PC-3 (cell line): ENCODE data around the gene BACH2. TPM values are rescaled to one million over a fixed set of nuclear protein-coding genes. Genes with fewer than 3 reads are reported as not detected.
A peak's percentile ranks its signal among the peaks of the same experiment; 100 is the strongest.

Experiments
- ATAC-seq: fragments of 200-7000 bp; cut with Tn5 transposase; 2 replicates; pipeline ENCODE4 v1.9.1; 2020; ENCODE audit warnings: mild to moderate bottlenecking, moderate library complexity
- BruUV-seq: library from RNA; stranded (reverse); fragments of 400-500 nt; replicated peaks from 2 replicates; lab custom pipeline; 2021; lab: Mats Ljungman, UMichigan
- CTCF ChIA-PET: fragments of 300-600 bp; sonication (Branson Sonifier 250); formaldehyde crosslinking; loops from one replicate; lab custom pipeline; 2022; ENCODE audit warnings: antibody characterized with exemption; lab: Charles Lee
- POLR2A ChIA-PET: fragments of 300-600 bp; sonication (Branson Sonifier 250); formaldehyde crosslinking; loops from one replicate; lab custom pipeline; 2022; ENCODE audit warnings: antibody characterized with exemption; ENCODE audit not compliant: unreplicated experiment; lab: Charles Lee
- DNase-seq: peaks from one replicate; pipeline ENCODE4 v3.0.0-alpha.2; 2015
- H2AFZ ChIP-seq: fragments of 300-600 bp; sonication (generic); 2 replicates; pipeline ENCODE4 v1.6.0; 2016; ENCODE audit warnings: antibody characterized with exemption, low read length
- H3F3A ChIP-seq: fragments of 300-600 bp; sonication (generic); one replicate; pipeline ENCODE4 v1.6.0; 2017; ENCODE audit warnings: antibody characterized with exemption, low read length, control low read depth, mild to moderate bottlenecking; ENCODE audit not compliant: unreplicated experiment
- H3K27ac ChIP-seq: fragments of 300-600 bp; sonication (generic); 2 replicates; pipeline ENCODE4 v1.5.1; 2016; ENCODE audit warnings: mild to moderate bottlenecking, low read length
- H3K27me3 ChIP-seq: fragments of 300-600 bp; sonication (generic); 2 replicates; pipeline ENCODE4 v1.6.1; 2016; ENCODE audit warnings: low read length, mixed read lengths
- H3K36me3 ChIP-seq: fragments of 300-600 bp; sonication (generic); 2 replicates; pipeline ENCODE4 v1.6.1; 2016; ENCODE audit warnings: low read depth, mixed run types, low read length, mixed read lengths
- H3K4me1 ChIP-seq: fragments of 300-600 bp; sonication (generic); 2 replicates; pipeline ENCODE4 v1.5.1; 2016; ENCODE audit warnings: low read length; ENCODE audit not compliant: insufficient read depth
- H3K4me2 ChIP-seq: fragments of 300-600 bp; sonication (generic); 2 replicates; pipeline ENCODE4 v1.6.0; 2016; ENCODE audit warnings: low read length
- H3K4me3 ChIP-seq: fragments of 300-600 bp; sonication (generic); 2 replicates; pipeline ENCODE4 v1.5.1; 2016; ENCODE audit warnings: mild to moderate bottlenecking, low read length, mixed read lengths
- H3K79me2 ChIP-seq: fragments of 300-600 bp; sonication (generic); 2 replicates; pipeline ENCODE4 v1.6.1; 2017; ENCODE audit warnings: low read length, mixed read lengths
- H3K9ac ChIP-seq: fragments of 300-600 bp; sonication (generic); 2 replicates; pipeline ENCODE4 v1.6.0; 2016; ENCODE audit warnings: mild to moderate bottlenecking, low read length
- H3K9me2 ChIP-seq: fragments of 300-600 bp; sonication (generic); replicated peaks from 2 replicates; pipeline ENCODE4 v1.6.1; 2016; ENCODE audit warnings: mixed run types, low read length, mixed read lengths
- H3K9me3 ChIP-seq: fragments of 300-600 bp; sonication (generic); 2 replicates; pipeline ENCODE4 v1.6.1; 2016; ENCODE audit warnings: low read length, mixed read lengths
- H4K20me1 ChIP-seq: fragments of 300-600 bp; sonication (generic); 2 replicates; pipeline ENCODE4 v1.6.1; 2016; ENCODE audit warnings: low read length, mixed read lengths
- EZH2 ChIP-seq: fragments of 300-600 bp; sonication (generic); IDR thresholded peaks from one replicate; pipeline ENCODE4 v1.6.1; 2017; ENCODE audit warnings: antibody characterized with exemption, mild to moderate bottlenecking, low read length; ENCODE audit not compliant: unreplicated experiment
- EZH2phosphoT487 ChIP-seq: fragments of 300-600 bp; sonication (generic); IDR thresholded peaks from 2 replicates; pipeline ENCODE4 v1.6.1; 2018; ENCODE audit warnings: mild to moderate bottlenecking, antibody characterized with exemption, low read length, borderline replicate concordance
- intact Hi-C: fragments of 100-400 bp; cut with micrococcal nuclease; formaldehyde crosslinking; loops from 2 replicates; pipeline ENCODE4 v1.9.0; 2023
- total RNA-seq: library from RNA; depleted of rRNA; stranded (reverse); fragments of >200 nt; gene quantifications from 2 replicates; pipeline ENCODE4 v1.2.3, GENCODE V29; 2014
- TF ChIP-seq, protein P1 (sequence below): fragments of 300-600 bp; sonication (generic); conservative IDR thresholded peaks from 2 replicates; pipeline ENCODE4 v1.5.1; 2017; ENCODE audit warnings: antibody characterized with exemption, low read depth, mild to moderate bottlenecking, low read length

BACH2 gene
- total RNA-seq, 1 experiment from 2014 or later: 7.0 TPM

DNA sequence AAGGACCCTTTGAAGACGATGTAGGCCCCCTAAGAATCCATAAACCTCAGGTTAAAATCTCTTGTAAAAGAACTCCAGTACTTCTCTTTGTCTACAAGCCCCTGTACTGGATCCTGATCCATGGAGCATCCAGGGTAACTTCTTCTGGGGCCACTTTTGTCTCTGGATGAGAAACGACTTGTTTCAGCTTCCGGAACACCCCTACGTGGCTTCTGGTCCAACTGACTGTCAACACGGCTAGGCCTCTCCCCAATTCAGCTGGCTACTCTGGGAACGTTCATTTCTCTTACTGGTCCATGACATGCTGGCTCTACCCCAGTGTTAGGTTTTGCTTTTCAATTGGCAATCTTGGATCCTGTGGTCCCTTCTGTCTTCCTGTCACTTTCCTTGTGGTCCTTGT lies 198.0 kb downstream of the BACH2 start:
- POLR2A ChIA-PET: interaction anchor here (0.6 kb wide), 1 partner anchor 112 kb away, joined by 3 read pairs; no protein-coding TSS in a partner anchor
- no peaks in the 10 kb centered on the region for H3K36me3 ChIP-seq
- no peaks in the 10 kb centered on the region for H3K27me3 ChIP-seq
- TF ChIP-seq EZH2 (no peak), EZH2phosphoT487 (no peak)
- TF ChIP-seq, protein P1, sequence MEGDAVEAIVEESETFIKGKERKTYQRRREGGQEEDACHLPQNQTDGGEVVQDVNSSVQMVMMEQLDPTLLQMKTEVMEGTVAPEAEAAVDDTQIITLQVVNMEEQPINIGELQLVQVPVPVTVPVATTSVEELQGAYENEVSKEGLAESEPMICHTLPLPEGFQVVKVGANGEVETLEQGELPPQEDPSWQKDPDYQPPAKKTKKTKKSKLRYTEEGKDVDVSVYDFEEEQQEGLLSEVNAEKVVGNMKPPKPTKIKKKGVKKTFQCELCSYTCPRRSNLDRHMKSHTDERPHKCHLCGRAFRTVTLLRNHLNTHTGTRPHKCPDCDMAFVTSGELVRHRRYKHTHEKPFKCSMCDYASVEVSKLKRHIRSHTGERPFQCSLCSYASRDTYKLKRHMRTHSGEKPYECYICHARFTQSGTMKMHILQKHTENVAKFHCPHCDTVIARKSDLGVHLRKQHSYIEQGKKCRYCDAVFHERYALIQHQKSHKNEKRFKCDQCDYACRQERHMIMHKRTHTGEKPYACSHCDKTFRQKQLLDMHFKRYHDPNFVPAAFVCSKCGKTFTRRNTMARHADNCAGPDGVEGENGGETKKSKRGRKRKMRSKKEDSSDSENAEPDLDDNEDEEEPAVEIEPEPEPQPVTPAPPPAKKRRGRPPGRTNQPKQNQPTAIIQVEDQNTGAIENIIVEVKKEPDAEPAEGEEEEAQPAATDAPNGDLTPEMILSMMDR: no peak
- no peaks in the 10 kb centered on the region for H3K79me2 ChIP-seq
- BruUV-seq: no TSS peak
- intact Hi-C loops: loop anchor here (1.0 to 10.0 kb wide), 2 partner anchors 296 to 381 kb away; no protein-coding TSS in a partner anchor
- 0 out of 2 replicates have a peak overlapping the region, but pooled peaks have one; percentile 18 for H3K27ac ChIP-seq
- H2AFZ ChIP-seq: no peak overlapping the region
- H3K4me2 ChIP-seq: no peak overlapping the region
- H4K20me1 ChIP-seq: no peaks in the 10 kb centered on the region
- no peaks in the 10 kb centered on the region for H3K9me3 ChIP-seq
- no peak overlapping the region for H3K4me3 ChIP-seq
- peaks cover 13% of the 10 kb centered on the region for H3K4me1 ChIP-seq
- no peaks in the 10 kb centered on the region for H3F3A ChIP-seq
- no peak overlapping the region for H3K9ac ChIP-seq
- ATAC-seq (no peak), DNase-seq (no peak)
- CTCF ChIA-PET: interaction anchor here (1.1 kb wide), 1 partner anchor 158 kb away, joined by 7 read pairs; no protein-coding TSS in a partner anchor
- no peaks in the 10 kb centered on the region for H3K9me2 ChIP-seq

DNA sequence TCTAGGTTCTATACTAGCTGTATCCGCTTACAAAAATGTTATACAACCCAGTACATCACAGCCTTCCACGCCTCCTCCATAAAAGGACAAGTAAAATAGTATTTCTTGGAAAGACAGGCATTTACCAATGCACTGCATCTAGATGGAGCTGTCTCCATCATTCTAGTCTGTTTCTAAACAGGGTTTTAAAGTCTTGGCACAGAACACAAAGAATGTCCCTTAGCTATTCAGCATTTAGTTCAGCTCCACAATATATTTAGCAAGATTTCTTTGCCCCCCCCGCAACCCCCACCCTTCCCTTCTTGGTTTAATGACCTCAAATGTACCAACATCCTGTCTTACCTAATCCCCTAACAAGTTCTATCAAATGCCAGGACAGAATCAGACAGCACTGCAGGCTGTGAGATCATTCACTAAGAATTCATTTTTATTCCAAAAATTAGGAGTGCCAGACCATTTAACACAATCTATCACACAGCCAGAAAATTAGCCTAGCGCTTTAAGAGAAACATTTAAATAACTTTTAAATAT lies 198.6 kb downstream of the BACH2 start:
- H3F3A ChIP-seq: no peaks in the 10 kb centered on the region
- H3K9me2 ChIP-seq: no peaks in the 10 kb centered on the region
- no TSS peak for BruUV-seq
- ATAC-seq (peak; percentile 96), DNase-seq (peak; percentile 58)
- H4K20me1 ChIP-seq: no peaks in the 10 kb centered on the region
- ChIA-PET POLR2A (interaction anchor here (0.6 kb wide), 1 partner anchor 111 kb away, joined by 3 read pairs; no protein-coding TSS in a partner anchor), CTCF (interaction anchor here (0.7 to 1.1 kb wide), 2 partner anchors 11 to 158 kb away, joined by 3 to 7 read pairs; no protein-coding TSS in a partner anchor)
- H3K36me3 ChIP-seq: no peaks in the 10 kb centered on the region
- TF ChIP-seq, protein P1: peak; percentile 52
- no peak for TF ChIP-seq EZH2
- no peak overlapping the region for H2AFZ ChIP-seq
- intact Hi-C loops: loop anchor here (1.0 to 10.0 kb wide), 2 partner anchors 297 to 381 kb away; no protein-coding TSS in a partner anchor
- H3K9me3 ChIP-seq: no peaks in the 10 kb centered on the region
- no peaks in the 10 kb centered on the region for H3K79me2 ChIP-seq
- peaks cover 13% of the 10 kb centered on the region for H3K4me1 ChIP-seq
- H3K4me3 ChIP-seq: no peak overlapping the region
- no peak overlapping the region for H3K9ac ChIP-seq
- no peaks in the 10 kb centered on the region for H3K27me3 ChIP-seq
- H3K27ac ChIP-seq: 0 out of 2 replicates have a peak overlapping the region, but pooled peaks have one; percentile 18
- H3K4me2 ChIP-seq: 0 out of 2 replicates have a peak overlapping the region, but pooled peaks have one; percentile 9

DNA sequence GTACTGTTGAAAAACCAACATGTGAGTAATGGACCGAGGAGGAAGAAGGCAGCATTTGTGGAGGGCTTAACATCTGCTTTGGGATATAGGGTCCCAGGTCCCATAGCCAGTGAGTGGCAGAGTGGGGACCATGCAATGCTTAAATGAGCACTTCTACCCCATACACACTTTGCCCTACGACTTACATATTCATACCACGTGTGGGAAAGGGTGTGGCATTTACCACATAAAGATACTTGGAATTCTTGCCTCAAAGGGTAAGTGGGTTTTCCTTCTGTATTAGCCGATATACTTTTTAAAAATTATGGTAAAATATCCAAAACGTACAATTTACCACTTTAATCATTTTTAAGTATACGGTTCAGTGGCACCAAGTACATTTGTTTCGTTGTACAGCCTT lies 199.3 kb downstream of the BACH2 start:
- Histone ChIP-seq H3K27ac (no peak overlapping the region), H3K9me3 (no peaks in the 10 kb centered on the region), H4K20me1 (no peaks in the 10 kb centered on the region), H3K36me3 (no peaks in the 10 kb centered on the region), H3F3A (no peaks in the 10 kb centered on the region), H3K4me3 (no peak overlapping the region), H2AFZ (no peak overlapping the region), H3K27me3 (no peaks in the 10 kb centered on the region), H3K4me2 (0 out of 2 replicates have a peak overlapping the region, but pooled peaks have one; percentile 9), H3K4me1 (peaks cover 13% of the 10 kb centered on the region), H3K9me2 (no peaks in the 10 kb centered on the region), H3K9ac (no peak overlapping the region), H3K79me2 (no peaks in the 10 kb centered on the region)
- peak; percentile 28 for DNase-seq
- TF ChIP-seq EZH2phosphoT487 (no peak), EZH2 (no peak)
- TF ChIP-seq, protein P1: no peak
- ChIA-PET CTCF (interaction anchor here (0.7 to 1.1 kb wide), 2 partner anchors 12 to 157 kb away, joined by 3 to 7 read pairs; no protein-coding TSS in a partner anchor), POLR2A (no interaction called here)
- no peak for ATAC-seq
- BruUV-seq: no TSS peak
- intact Hi-C loops: loop anchor here (10.0 kb wide), 1 partner anchor 297 kb away; no protein-coding TSS in a partner anchor
